ENCODE data around the gene KRTAP10-2.
"Not testable (repeated sequence)": the region's sequence is repeated elsewhere in the genome, so short reads cannot be mapped to it uniquely, and the experiment has no call there.

KRTAP10-2 gene

GRCh38 chr21:44513389-44514217 lies 37.7 kb downstream of the KRTAP10-2 start:
- DNase-seq (ENCODE audit: low spot score): no peak

DNA sequence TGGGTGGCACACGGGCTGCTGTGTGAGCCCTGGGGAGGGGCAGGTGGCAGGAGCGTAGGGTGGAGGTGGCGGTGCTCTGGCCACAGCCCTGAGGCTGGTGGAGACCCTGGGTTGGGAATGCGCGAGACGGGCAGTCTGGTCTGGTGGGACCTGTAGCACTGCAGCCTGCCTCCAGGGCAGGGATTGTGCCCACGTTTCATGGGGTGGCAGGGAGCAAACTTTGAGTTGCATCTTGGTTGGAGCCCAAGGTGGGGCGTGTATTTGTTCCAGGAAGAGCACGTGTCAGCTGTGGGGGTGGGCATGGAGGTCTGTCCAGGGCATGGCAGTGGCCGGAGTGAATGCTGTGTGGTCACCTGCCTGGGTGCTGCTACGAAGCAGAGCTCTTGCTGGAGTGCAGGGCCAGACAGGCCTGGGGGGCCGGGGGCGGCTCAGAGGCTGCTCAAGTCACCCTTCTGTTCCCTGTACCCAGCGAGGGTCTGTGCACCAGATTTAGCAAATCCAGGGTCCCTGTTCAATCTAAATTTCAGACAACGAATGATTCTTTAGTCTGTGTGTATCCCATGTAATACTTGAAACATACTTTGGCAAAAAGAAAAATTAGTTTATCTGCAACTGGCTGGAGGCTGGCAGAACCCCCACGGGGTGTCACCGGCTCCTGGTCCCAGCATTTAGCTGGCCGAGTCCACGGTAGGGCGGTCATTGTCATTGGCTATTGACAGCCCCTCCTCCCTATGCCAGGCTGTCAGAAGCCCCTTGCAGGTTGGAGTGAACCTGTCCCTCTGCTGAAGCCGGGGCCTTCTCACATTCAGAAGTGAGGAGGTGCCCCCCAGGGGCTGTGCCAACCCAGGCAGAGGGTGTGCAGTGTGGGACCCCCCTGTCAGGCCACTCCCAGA lies 38.6 kb downstream of the KRTAP10-2 start:
- DNase-seq (ENCODE audit: low spot score): no peak

GRCh38 chr21:44511938-44512275 lies 39.4 kb downstream of the KRTAP10-2 start:
- no peak for DNase-seq (ENCODE audit: low spot score)

DNA sequence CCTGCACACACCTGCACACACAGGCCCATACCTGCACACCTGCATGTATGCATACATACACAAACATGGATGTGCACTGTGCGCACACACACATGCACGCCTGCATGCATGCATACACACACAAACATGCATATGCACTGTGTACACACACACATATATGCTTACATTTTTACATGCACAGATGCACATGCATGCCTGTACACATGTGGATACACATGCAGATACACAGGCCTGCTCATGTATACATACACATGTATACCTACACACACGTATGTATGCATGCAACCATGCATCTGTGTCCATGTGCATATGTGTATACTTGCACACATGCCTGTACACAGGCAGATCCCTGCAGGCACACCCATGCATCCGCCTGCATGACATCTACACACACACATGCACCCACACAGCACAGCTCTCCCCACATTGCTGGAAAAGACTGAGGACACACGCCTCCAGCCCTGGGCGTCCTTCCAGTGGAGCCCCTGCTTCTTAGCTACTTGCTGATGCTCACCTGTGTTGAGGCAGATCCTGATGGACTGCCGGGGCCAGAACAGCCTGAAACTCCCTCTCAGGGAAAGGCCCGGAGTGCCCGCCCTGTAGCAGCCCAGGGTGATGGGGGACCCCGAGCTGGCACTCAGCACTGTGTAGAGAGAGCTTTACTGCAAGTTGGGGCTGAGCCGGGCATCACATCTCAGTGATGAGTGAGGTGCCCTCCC lies 39.9 kb downstream of the KRTAP10-2 start:
- DNase-seq (ENCODE audit: low spot score): no peak

DNA sequence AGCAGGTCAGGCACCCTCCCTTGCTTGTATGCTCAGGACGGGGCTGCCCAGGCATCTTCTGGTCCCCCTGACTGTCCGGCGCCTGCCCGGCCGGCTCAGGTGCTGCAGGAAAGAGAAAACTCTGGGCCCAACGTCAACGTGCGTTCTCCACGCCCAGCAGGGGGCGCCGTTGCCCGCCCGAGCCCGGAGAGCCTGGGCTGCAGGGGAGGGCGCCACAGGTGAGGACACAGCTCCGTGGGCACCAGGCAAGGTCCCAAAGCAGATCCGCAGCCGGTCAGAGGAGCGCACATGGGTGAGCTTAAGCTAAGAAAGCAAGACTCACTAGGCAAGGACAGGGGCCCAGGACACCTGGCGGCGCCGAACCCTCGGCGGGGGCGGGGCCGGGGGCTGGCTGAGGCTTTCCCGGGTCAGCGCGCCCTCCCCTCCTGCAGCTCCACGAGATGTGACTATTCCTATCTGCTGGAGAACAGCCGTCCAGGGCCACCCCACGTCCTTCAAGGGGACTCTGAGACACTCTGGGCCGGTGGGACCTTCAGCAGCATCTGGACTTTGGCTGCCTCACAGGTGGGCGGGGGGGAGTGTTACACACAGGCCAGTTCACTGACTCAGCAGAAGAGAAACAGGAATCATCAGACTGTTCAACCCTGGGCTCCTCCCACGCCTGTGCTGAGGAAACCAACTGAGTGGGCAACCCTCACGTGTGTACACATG lies 40.6 kb downstream of the KRTAP10-2 start:
- no peak for DNase-seq (ENCODE audit: low spot score)

DNA sequence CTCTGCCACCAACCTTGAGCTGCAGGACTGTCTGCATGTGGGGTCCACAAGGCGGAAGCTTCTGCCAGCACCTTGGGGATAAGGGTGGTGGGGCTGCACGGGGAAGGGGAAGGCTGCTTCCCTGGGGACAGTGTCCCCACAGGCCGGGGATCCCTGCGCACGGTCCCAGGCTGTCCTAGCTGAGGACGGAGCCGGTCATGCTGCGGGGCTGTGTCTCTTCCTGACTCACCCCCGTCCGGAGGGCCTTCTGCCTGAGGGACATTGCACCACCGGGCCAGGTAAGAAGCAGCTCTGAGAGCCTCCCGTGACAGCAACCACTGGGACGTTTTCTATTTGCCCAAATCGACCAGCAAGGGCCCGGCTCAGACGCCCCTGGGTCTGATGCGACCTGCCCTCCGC lies 41.2 kb downstream of the KRTAP10-2 start:
- DNase-seq (ENCODE audit: low spot score): no peak

- DNase-seq (ENCODE audit: low spot score): no peak
These were observed 41.8 kb downstream of the KRTAP10-2 start for GRCh38 chr21:44509539-44509938.

- no peak for DNase-seq (ENCODE audit: low spot score)
These were observed 42.4 kb downstream of the KRTAP10-2 start for GRCh38 chr21:44508711-44509445.

- no peak for DNase-seq (ENCODE audit: low spot score)
These were observed 42.9 kb downstream of the KRTAP10-2 start for GRCh38 chr21:44508426-44508710.

DNA sequence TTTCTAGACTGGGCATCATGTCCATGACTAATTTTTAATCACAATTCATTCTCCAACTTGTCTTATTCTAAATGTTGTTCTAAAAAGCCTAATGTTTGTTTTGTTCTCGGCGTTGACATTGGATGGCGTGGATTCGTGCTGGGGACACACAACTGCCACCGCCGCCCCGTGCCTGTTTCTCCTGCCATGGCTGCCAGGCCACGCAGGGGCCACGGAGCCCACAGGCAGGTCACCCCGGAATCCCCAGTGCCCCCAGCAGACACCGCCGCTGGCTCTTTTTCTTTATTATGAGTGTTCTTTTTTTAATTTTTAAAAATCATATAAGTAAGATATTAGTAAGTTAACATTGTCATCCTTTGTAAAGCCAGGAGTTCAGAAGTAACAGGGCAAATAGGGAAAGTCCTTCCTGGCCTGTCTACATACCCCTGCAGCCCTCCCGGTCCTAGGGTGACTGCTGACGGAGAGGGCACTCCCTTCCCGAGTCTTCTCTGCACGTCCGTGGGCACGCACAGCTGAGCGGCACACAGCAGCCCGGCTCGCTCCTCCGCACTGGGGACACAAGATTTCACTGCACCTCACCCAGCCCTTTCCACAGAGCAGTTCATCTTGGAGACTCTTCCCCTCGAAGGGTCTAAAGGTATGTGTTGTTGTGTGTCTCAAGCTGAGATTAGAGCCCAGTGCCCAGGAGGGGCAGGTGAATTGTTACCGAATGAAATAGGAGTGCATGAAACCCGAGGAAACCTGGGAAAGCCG lies 43.5 kb downstream of the KRTAP10-2 start:
- DNase-seq (ENCODE audit: low spot score): no peak

DNA sequence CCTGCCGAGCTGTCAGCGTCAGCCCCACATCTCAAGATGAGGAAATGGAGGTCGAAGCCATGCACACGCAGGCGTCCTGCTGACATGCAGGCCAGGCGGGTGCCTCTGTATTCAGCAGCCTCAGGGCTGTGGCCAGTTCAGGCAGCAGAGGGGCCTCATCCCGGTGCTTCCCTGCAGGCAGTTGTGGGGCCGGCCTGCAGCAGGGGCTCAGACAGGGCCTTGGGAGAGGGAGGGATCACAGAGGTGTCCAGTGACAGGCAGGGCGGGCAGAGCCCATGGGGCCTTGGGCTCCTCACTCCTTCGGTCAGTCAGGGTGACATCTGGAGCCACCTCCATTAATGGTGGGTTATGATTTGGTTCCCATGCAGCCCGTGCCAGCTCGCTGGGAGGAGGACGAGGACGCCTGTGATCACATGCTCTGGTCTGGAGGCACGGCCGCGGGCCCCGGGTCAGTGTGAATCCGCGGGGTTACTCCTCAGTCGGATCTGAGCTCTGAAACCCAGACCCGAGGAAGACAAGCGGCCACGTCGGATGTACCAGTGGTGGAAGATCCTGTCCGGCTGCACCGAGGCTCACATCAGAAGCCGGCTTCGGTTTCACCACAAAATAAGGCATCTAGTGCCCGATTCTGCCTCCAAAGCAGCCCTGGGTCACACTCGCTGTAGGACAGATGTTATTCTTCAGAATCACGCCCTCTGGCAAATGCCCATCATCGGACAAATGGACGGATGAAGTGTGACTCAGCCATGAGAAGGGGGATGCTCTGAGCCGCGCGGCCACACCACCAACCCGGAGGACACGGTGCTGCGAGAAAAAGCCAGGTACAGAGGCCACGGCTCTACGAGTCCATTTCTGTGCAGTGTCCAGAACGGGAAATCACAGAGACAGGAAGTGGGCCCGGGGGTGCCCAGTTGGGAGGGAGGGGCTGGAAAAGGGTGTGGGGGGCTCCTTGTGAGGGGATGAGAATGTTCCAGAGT lies 44.7 kb downstream of the KRTAP10-2 start:
- DNase-seq (ENCODE audit: low spot score): no peak

DNA sequence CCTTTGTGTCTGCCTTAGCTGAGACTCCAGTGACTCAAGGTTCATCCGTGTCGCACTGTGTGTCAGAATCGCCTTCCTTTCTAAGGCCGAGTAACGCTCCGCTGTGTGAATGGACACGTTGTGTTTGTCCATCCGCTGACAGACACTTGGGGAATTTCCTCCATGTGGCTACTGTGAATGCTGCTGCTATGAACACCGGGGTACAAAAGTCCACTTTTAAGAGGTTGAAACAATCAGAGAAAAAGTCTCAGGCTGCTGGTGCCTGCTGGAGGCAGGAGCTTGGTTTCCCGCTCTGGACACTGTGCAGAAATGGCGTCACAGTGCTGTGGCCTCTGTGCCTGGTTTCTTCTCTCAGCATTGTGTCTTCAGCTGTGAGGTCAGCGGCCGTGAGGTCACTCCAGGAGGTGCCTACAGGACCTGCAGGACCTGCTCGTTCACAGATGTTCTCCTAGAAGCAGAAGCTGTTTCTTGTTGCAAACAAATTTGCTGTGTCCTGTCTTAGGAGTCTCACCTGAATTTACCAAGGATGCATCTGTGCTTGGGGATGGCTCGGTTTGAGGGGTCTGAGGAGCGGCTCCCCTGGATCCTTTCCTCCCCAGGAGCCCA lies 45.5 kb downstream of the KRTAP10-2 start:
- DNase-seq (ENCODE audit: low spot score): no peak

DNA sequence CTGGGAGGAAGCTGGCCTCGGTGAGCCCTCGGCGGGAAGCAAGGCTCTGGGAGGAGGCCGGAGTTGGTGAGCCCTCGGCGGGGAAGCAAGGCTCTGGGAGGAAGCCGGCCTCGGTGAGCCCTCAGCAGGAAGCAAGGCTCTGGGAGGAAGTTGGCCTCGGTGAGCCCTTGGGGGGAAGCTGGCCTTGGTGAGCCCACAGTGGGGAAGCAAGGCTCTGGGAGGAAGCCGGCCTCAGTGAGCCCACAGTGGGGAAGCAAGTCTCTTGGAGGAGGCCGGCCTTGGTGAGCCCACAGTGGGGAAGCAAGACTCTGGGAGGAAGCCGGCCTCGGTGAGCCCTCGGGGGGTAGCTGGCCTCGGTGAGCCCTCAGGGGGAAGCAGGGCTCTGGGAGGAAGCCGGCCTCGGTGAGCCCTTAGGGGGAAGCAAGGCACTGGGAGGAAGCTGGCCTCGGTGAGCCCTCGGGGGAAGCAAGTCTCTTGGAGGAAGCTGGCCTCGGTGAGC lies 47.4 kb downstream of the KRTAP10-2 start:
- no peak for DNase-seq (ENCODE audit: low spot score)

GRCh38 chr21:44503006-44503889 lies 48.1 kb downstream of the KRTAP10-2 start:
- not testable (repeated sequence) for DNase-seq (ENCODE audit: low spot score)

DNA sequence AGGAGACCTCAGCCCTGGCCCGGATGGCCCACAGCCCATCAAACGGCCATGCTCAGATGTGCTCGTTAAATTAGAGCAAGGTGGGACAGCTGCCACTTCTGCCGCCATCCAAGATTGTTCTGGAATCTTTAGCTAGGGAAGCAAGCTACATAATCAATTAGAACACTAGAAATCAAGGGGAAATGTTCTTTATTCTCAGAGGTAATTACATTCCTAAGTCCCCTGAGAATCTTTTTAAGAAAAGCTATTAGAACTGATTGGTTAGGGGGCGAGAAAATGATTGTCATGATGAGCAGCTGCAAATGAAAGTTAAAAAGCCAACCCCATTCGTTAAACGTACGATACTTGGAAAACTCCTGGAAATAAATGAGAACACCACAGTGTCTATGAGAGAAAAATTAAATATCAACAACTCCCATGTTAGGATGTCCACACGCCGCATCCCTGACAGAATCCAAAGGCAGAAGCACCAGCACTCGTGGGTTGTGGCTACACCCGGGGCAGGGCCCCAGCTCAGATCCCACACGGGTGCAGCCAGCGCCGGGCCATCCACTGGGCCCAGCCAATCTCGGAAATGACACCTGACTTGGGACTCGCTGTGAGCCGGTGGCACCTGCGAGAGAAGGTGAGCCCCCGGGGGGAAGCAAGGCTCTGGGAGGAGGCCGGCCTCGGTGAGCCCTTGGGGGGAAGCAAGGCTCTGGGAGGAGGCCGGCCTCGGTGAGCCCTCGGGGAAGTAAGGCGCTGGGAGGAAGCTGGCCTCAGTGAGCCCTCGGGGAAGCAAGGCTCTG lies 48.9 kb downstream of the KRTAP10-2 start:
- no peak for DNase-seq (ENCODE audit: low spot score)

Measured in left forelimb (tissue), 1 donor.